Activated T-helper 17 cell treated with anti-CD3 and anti-CD28 coated beads, Interleukin-2, amount 50 U/mL, for 72 hours (primary cell): Measurements from ENCODE around the gene FAM78A. TPM values are rescaled to one million over a fixed set of nuclear protein-coding genes. Genes with fewer than 3 reads are reported as not detected.

Experiments used
- ATAC-seq: fragments of 150-1000 bp; cut with Tn5 transposase; replicated peaks from 2 replicates; pipeline ENCODE4 v1.10.0; 2021; ENCODE audit warnings: mild to moderate bottlenecking, moderate library complexity
- H3K27ac Mint-ChIP-seq: one replicate; pipeline ENCODE4 v1.8.0; 2022; ENCODE audit warnings: mixed read lengths
- H3K27me3 Mint-ChIP-seq: one replicate; pipeline ENCODE4 v1.8.0; 2022; ENCODE audit warnings: mixed read lengths
- H3K36me3 Mint-ChIP-seq: one replicate; pipeline ENCODE4 v1.8.0; 2022; ENCODE audit warnings: low read depth, mild to moderate bottlenecking, mixed read lengths
- H3K4me1 Mint-ChIP-seq: one replicate; pipeline ENCODE4 v1.8.0; 2022; ENCODE audit warnings: mixed read lengths
- H3K4me3 Mint-ChIP-seq: one replicate; pipeline ENCODE4 v1.8.0; 2022; ENCODE audit warnings: mild to moderate bottlenecking, mixed read lengths
- H3K9me3 Mint-ChIP-seq: one replicate; pipeline ENCODE4 v1.8.0; 2022; ENCODE audit warnings: mixed read lengths
- total RNA-seq, 2 donors: library from RNA; stranded (reverse); gene quantifications; one replicate each; pipeline ENCODE4 v1.2.3, GENCODE V29; 2022

The FAM78A gene
- total RNA-seq, 2 donors from 2014 or later, result 29.1 to 50.2 TPM

GRCh38 chr9:131292937-131293336 lies 16.6 kb upstream of the FAM78A start:
- ATAC-seq, result no peak
- Mint-ChIP-seq H3K4me3 (no peak overlapping the region), H3K9me3 (no peaks in the 10 kb centered on the region), H3K4me1 (no peaks in the 10 kb centered on the region), H3K36me3 (no peaks in the 10 kb centered on the region), H3K27ac (no peak overlapping the region), H3K27me3 (no peaks in the 10 kb centered on the region)

GRCh38 chr9:131291795-131292315 lies 15.5 kb upstream of the FAM78A start:
- Mint-ChIP-seq H3K4me3 (no peak overlapping the region), H3K27me3 (no peaks in the 10 kb centered on the region), H3K4me1 (no peaks in the 10 kb centered on the region), H3K9me3 (no peaks in the 10 kb centered on the region), H3K27ac (no peak overlapping the region), H3K36me3 (no peaks in the 10 kb centered on the region)
- ATAC-seq, result no peak

GRCh38 chr9:131290767-131291370 lies 14.6 kb upstream of the FAM78A start:
- H3K4me1 Mint-ChIP-seq, result no peaks in the 10 kb centered on the region
- no peaks in the 10 kb centered on the region for H3K36me3 Mint-ChIP-seq
- no peak overlapping the region for H3K4me3 Mint-ChIP-seq
- ATAC-seq, result no peak
- H3K27me3 Mint-ChIP-seq, result no peaks in the 10 kb centered on the region
- H3K9me3 Mint-ChIP-seq, result no peaks in the 10 kb centered on the region
- no peak overlapping the region for H3K27ac Mint-ChIP-seq

GRCh38 chr9:131290036-131290766 lies 13.9 kb upstream of the FAM78A start:
- Mint-ChIP-seq H3K4me3 (no peak overlapping the region), H3K4me1 (no peaks in the 10 kb centered on the region), H3K27me3 (no peaks in the 10 kb centered on the region), H3K9me3 (no peaks in the 10 kb centered on the region), H3K36me3 (no peaks in the 10 kb centered on the region), H3K27ac (no peak overlapping the region)
- ATAC-seq, result no peak

GRCh38 chr9:131289301-131290035 lies 13.2 kb upstream of the FAM78A start, which contains the start of gene PLPP7:
Gene PLPP7, plus strand, starts transcription at chr9:131289723. Its CDS starts 275 bp downstream, at chr9:131289998.
- Mint-ChIP-seq H3K27me3 (no peaks in the 10 kb centered on the region), H3K4me1 (no peaks in the 10 kb centered on the region), H3K9me3 (no peaks in the 10 kb centered on the region), H3K36me3 (no peaks in the 10 kb centered on the region), H3K4me3 (no peak within 1 kb of the TSS), H3K27ac (no peak within 1 kb of the TSS)
- ATAC-seq, result no peak

- Mint-ChIP-seq H3K4me1 (no peaks in the 10 kb centered on the region), H3K27ac (no peak overlapping the region), H3K4me3 (no peak overlapping the region), H3K9me3 (no peaks in the 10 kb centered on the region), H3K27me3 (no peaks in the 10 kb centered on the region), H3K36me3 (no peaks in the 10 kb centered on the region)
- ATAC-seq, result no peak
Measured at GRCh38 chr9:131288217-131288616, 11.9 kb upstream of the FAM78A start.

GRCh38 chr9:131287359-131287758 lies 11.0 kb upstream of the FAM78A start:
- no peaks in the 10 kb centered on the region for H3K9me3 Mint-ChIP-seq

GRCh38 chr9:131284856-131285255 lies 8.5 kb upstream of the FAM78A start:
- H3K27me3 Mint-ChIP-seq, result peaks cover 6% of the 10 kb centered on the region
- no peaks in the 10 kb centered on the region for H3K9me3 Mint-ChIP-seq
- H3K36me3 Mint-ChIP-seq, result no peaks in the 10 kb centered on the region
- peaks cover 9% of the 10 kb centered on the region for H3K4me1 Mint-ChIP-seq
- no peak for ATAC-seq
- H3K4me3 Mint-ChIP-seq, result no peak overlapping the region
- H3K27ac Mint-ChIP-seq, result no peak overlapping the region

More at GRCh38 chr9:131287359-131287758, 11.0 kb upstream of the FAM78A start:
- no peak overlapping the region for H3K4me3 Mint-ChIP-seq
- no peak for ATAC-seq
- H3K27me3 Mint-ChIP-seq, result peaks cover under 1% of the 10 kb centered on the region
- H3K27ac Mint-ChIP-seq, result no peak overlapping the region
- H3K4me1 Mint-ChIP-seq, result peaks cover 1% of the 10 kb centered on the region
- H3K36me3 Mint-ChIP-seq, result no peaks in the 10 kb centered on the region

- no peak overlapping the region for H3K27ac Mint-ChIP-seq
- H3K4me3 Mint-ChIP-seq, result peak overlapping the region; percentile 40
- no peaks in the 10 kb centered on the region for H3K9me3 Mint-ChIP-seq
- ATAC-seq, result no peak
- peaks cover 6% of the 10 kb centered on the region for H3K27me3 Mint-ChIP-seq
- peaks cover 9% of the 10 kb centered on the region for H3K4me1 Mint-ChIP-seq
- H3K36me3 Mint-ChIP-seq, result no peaks in the 10 kb centered on the region
Measured at GRCh38 chr9:131282688-131283422, 6.5 kb upstream of the FAM78A start.

GRCh38 chr9:131282175-131282574 lies 5.9 kb upstream of the FAM78A start:
- no peak for ATAC-seq
- H3K9me3 Mint-ChIP-seq, result no peaks in the 10 kb centered on the region
- peak overlapping the region; percentile 40 for H3K4me3 Mint-ChIP-seq
- peaks cover 6% of the 10 kb centered on the region for H3K27me3 Mint-ChIP-seq
- H3K4me1 Mint-ChIP-seq, result peaks cover 9% of the 10 kb centered on the region
- H3K36me3 Mint-ChIP-seq, result no peaks in the 10 kb centered on the region
- no peak overlapping the region for H3K27ac Mint-ChIP-seq

GRCh38 chr9:131281119-131281965 lies 5.0 kb upstream of the FAM78A start:
- peaks cover 2% of the 10 kb centered on the region for H3K36me3 Mint-ChIP-seq
- H3K9me3 Mint-ChIP-seq, result no peaks in the 10 kb centered on the region
- H3K27me3 Mint-ChIP-seq, result peaks cover 6% of the 10 kb centered on the region
- no peak overlapping the region for H3K27ac Mint-ChIP-seq
- H3K4me3 Mint-ChIP-seq, result peak overlapping the region; percentile 40
- no peak for ATAC-seq
- H3K4me1 Mint-ChIP-seq, result peaks cover 9% of the 10 kb centered on the region

GRCh38 chr9:131280660-131281059 lies 4.3 kb upstream of the FAM78A start:
- H3K36me3 Mint-ChIP-seq, result peaks cover 9% of the 10 kb centered on the region
- H3K9me3 Mint-ChIP-seq, result no peaks in the 10 kb centered on the region
- peaks cover 6% of the 10 kb centered on the region for H3K27me3 Mint-ChIP-seq
- no peak overlapping the region for H3K27ac Mint-ChIP-seq
- no peak for ATAC-seq
- no peak overlapping the region for H3K4me3 Mint-ChIP-seq
- H3K4me1 Mint-ChIP-seq, result peaks cover 9% of the 10 kb centered on the region

- Mint-ChIP-seq H3K27me3 (peaks cover 6% of the 10 kb centered on the region), H3K4me1 (peaks cover 9% of the 10 kb centered on the region), H3K4me3 (no peak overlapping the region), H3K27ac (no peak overlapping the region), H3K36me3 (peaks cover 15% of the 10 kb centered on the region), H3K9me3 (no peaks in the 10 kb centered on the region)
- ATAC-seq, result no peak
Measured at GRCh38 chr9:131279863-131280570, 3.7 kb upstream of the FAM78A start.
